ENCODE measurements around the gene GIGYF2. TPM values are rescaled to one million over a fixed set of nuclear protein-coding genes. Genes with fewer than 3 reads are reported as not detected.

GIGYF2 gene
- total RNA-seq, 4 donors from 2014 or later = 54.2 to 64.7 (median 59.9) TPM

DNA sequence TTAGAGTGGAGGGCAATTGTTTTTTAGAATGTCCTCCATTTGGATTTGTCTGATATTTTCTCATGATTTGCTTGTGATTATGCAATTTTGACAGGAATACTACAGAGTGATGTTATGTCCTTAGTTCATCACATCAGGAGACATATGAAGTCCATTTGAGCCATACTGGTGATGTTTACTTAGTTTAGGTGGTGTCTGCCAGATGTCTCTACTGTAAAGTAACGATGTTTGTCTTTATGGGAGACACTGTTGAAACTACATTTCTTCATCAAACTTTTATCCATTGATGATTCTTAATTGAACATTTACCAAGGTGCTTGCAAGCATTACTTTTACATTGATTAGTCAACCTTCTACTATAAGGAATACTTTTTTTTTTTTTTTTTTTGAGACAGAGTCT, 168.0 kb downstream of the GIGYF2 start:
- WGBS = 100% methylated on average over 1 of the region's 1 CpG

DNA sequence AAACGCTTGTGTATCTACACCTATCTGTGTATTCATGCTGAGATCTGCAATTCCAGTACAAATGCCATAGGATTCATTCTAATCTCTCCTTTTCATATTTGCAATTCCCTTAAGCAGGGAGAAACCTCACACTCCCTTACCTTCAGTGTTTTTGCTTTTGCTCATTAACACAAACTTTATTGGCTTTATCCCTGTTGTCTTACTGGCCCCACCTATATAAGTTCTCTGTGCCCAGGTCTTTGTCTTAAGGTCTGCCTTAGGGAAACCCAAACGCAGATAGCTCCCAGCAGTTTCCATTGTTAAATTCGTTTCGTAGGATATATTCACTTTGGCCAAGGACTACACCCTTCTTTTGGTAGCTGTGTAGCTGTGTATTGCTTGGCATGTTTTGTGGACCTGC, 169.0 kb downstream of the GIGYF2 start:
- WGBS = 82% methylated on average over 4 of the region's 4 CpGs
- intact Hi-C loops (cut with DNase I) = no loop called here
- Histone ChIP-seq H3K9me3 (no peaks in the 10 kb centered on the region), H3K4me3 (no peak overlapping the region), H3K27ac (replicated peaks in 1 of 4) (no peak overlapping the region), H3K27me3 (no peaks in the 10 kb centered on the region), H3K4me1 (no peaks in the 10 kb centered on the region), H3K36me3 (peaks cover 0 to 13% (median 5%) of the 10 kb centered on the region in 4 donors)
- TF ChIP-seq EP300 (IDR thresholded peaks at IDR 0.05) (no peak), POLR2A (IDR thresholded peaks at IDR 0.05; ENCODE audit: low read depth) (no peak), POLR2AphosphoS5 (IDR thresholded peaks at IDR 0.05) (no peak), CTCF (IDR thresholded peaks at IDR 0.05) (no peak)
- no peak for DNase-seq (ENCODE audit: extremely low spot score)

More for the DNA sequence above, 168.0 kb downstream of the GIGYF2 start:
- Histone ChIP-seq H3K9me3 (no peaks in the 10 kb centered on the region), H3K27me3 (no peaks in the 10 kb centered on the region), H3K36me3 (peaks cover 0 to 20% (median 5%) of the 10 kb centered on the region in 4 donors), H3K4me3 (no peak overlapping the region), H3K27ac (replicated peaks in 1 of 4) (no peak overlapping the region), H3K4me1 (no peaks in the 10 kb centered on the region)
- no peak for TF ChIP-seq POLR2AphosphoS5 (IDR thresholded peaks at IDR 0.05)
- no peak for TF ChIP-seq EP300 (IDR thresholded peaks at IDR 0.05)
- no peak for TF ChIP-seq POLR2A (IDR thresholded peaks at IDR 0.05; ENCODE audit: low read depth)
- no peak for TF ChIP-seq CTCF (IDR thresholded peaks at IDR 0.05)
- no peak for DNase-seq (ENCODE audit: extremely low spot score)
- intact Hi-C loops (cut with DNase I) = no loop called here

- H3K36me3 ChIP-seq = peaks cover 0 to 5% (median 0%) of the 10 kb centered on the region in 4 donors
- no peak overlapping the region for H3K4me3 ChIP-seq
- no peaks in the 10 kb centered on the region for H3K9me3 ChIP-seq
- intact Hi-C loops (cut with DNase I) = no loop called here
- H3K27ac ChIP-seq (replicated peaks in 1 of 4) = no peak overlapping the region
- DNase-seq (ENCODE audit: extremely low spot score) = no peak
- no peaks in the 10 kb centered on the region for H3K27me3 ChIP-seq
- WGBS = 77% methylated on average over 15 of the region's 15 CpGs
- H3K4me1 ChIP-seq = no peaks in the 10 kb centered on the region
- TF ChIP-seq POLR2AphosphoS5 (IDR thresholded peaks at IDR 0.05) (no peak), EP300 (IDR thresholded peaks at IDR 0.05) (no peak), POLR2A (IDR thresholded peaks at IDR 0.05; ENCODE audit: low read depth) (no peak), CTCF (IDR thresholded peaks at IDR 0.05) (no peak)
Observed at GRCh38 chr2:232869138-232870017, 172.2 kb downstream of the GIGYF2 start.

GRCh38 chr2:232870018-232870765, 173.1 kb downstream of the GIGYF2 start, which contains the start of gene SNORC:
Gene SNORC (plus strand): TSS chr2:232870264. CDS start chr2:232870342, 78 bp downstream.
- H3K4me1 ChIP-seq = peaks cover 0 to under 1% (median 0%) of the 10 kb centered on the region in 4 donors
- no peak within 1 kb of the TSS for H3K27ac ChIP-seq (replicated peaks in 1 of 4)
- 87% methylated on average over 13 of the region's 21 CpGs for WGBS
- intact Hi-C loops (cut with DNase I) = no loop called here
- H3K36me3 ChIP-seq = peaks cover 0 to 2% (median 0%) of the 10 kb centered on the region in 4 donors
- peaks cover 0 to 7% (median 2%) of the 10 kb centered on the region in 4 donors for H3K27me3 ChIP-seq
- DNase-seq (ENCODE audit: extremely low spot score) = no peak
- TF ChIP-seq CTCF (IDR thresholded peaks at IDR 0.05) (no peak), POLR2AphosphoS5 (IDR thresholded peaks at IDR 0.05) (no peak), POLR2A (IDR thresholded peaks at IDR 0.05; ENCODE audit: low read depth) (no peak), EP300 (IDR thresholded peaks at IDR 0.05) (no peak)
- H3K9me3 ChIP-seq = no peaks in the 10 kb centered on the region
- H3K4me3 ChIP-seq = no peak within 1 kb of the TSS

Data from esophagus muscularis mucosa (tissue), 4 donors.